Measurements from ENCODE around the gene SLC37A4.

The SLC37A4 gene

GRCh38 chr11:119047205-119047604 lies 16.5 kb upstream of the SLC37A4 start:
- Histone ChIP-seq H3K9me3 (ENCODE audit: insufficient read depth, low read depth, low read length) (peaks cover 1% of the 10 kb centered on the region), H3K4me2 (ENCODE audit: low read length) (no peak overlapping the region), H3K36me3 (ENCODE audit: control insufficient read depth in 1 of 2, insufficient read depth in 2 of 2, low read length in 2 of 2) (peaks cover 66 to 71% of the 10 kb centered on the region in 2 experiments), H4K91ac (ENCODE audit: low read depth, low read length) (no peak overlapping the region), H3K18ac (ENCODE audit: low read length) (no peak overlapping the region), H3K9ac (ENCODE audit: low read length) (no peak overlapping the region), H3K4me1 (ENCODE audit: control insufficient read depth in 1 of 2, insufficient read depth in 2 of 2, low read length in 2 of 2) (no peaks in the 10 kb centered on the region), H2BK12ac (ENCODE audit: low read length) (no peak overlapping the region), H2AK5ac (ENCODE audit: low read length) (no peak overlapping the region), H3K4me3 (ENCODE audit: low read depth, low read length) (no peak overlapping the region), H2BK5ac (ENCODE audit: low read depth, low read length, poor library complexity) (no peak overlapping the region), H2AFZ (ENCODE audit: insufficient read depth, low read length, poor library complexity) (no peak overlapping the region), H4K12ac (ENCODE audit: low read depth, low read length) (no peak overlapping the region), H3K79me2 (ENCODE audit: control insufficient read depth, insufficient read depth, low read length, poor library complexity) (no peaks in the 10 kb centered on the region), H3K4ac (ENCODE audit: low read depth, low read length) (no peak overlapping the region), H3K14ac (ENCODE audit: low read length) (no peak overlapping the region), H3K27me3 (ENCODE audit: insufficient read depth, low read length) (no peaks in the 10 kb centered on the region), H3K23ac (ENCODE audit: low read length) (no peak overlapping the region), H3K79me1 (ENCODE audit: low read length) (no peaks in the 10 kb centered on the region), H2BK120ac (ENCODE audit: insufficient read depth, low read length, poor library complexity) (no peak overlapping the region), H4K8ac (ENCODE audit: low read depth, low read length) (no peak overlapping the region), H3K27ac (ENCODE audit: low read depth, low read length) (no peak overlapping the region)
- DNase-seq: no peak
- no CpG with 5 or more reads among the region's 6 CpGs for WGBS (ENCODE audit: extremely low coverage, insufficient coverage, insufficient read length)

GRCh38 chr11:119046489-119046888 lies 15.8 kb upstream of the SLC37A4 start:
- H2BK12ac ChIP-seq (ENCODE audit: low read length): no peak overlapping the region
- H3K27me3 ChIP-seq (ENCODE audit: insufficient read depth, low read length): no peaks in the 10 kb centered on the region
- H2AK5ac ChIP-seq (ENCODE audit: low read length): no peak overlapping the region
- no peak overlapping the region for H3K4me3 ChIP-seq (ENCODE audit: low read depth, low read length)
- H3K36me3 ChIP-seq (ENCODE audit: control insufficient read depth in 1 of 2, insufficient read depth in 2 of 2, low read length in 2 of 2): peaks cover 59 to 64% of the 10 kb centered on the region in 2 experiments
- no peak overlapping the region for H3K23ac ChIP-seq (ENCODE audit: low read length)
- H2BK5ac ChIP-seq (ENCODE audit: low read depth, low read length, poor library complexity): no peak overlapping the region
- no peak overlapping the region for H4K91ac ChIP-seq (ENCODE audit: low read depth, low read length)
- no peak overlapping the region for H3K4ac ChIP-seq (ENCODE audit: low read depth, low read length)
- H2AFZ ChIP-seq (ENCODE audit: insufficient read depth, low read length, poor library complexity): no peak overlapping the region
- no peak overlapping the region for H3K14ac ChIP-seq (ENCODE audit: low read length)
- no peak overlapping the region for H4K12ac ChIP-seq (ENCODE audit: low read depth, low read length)
- no peak for DNase-seq
- no peak overlapping the region for H2BK120ac ChIP-seq (ENCODE audit: insufficient read depth, low read length, poor library complexity)
- no peak overlapping the region for H3K9ac ChIP-seq (ENCODE audit: low read length)
- no CpG with 5 or more reads among the region's 6 CpGs for WGBS (ENCODE audit: extremely low coverage, insufficient coverage, insufficient read length)
- H4K8ac ChIP-seq (ENCODE audit: low read depth, low read length): no peak overlapping the region
- no peak overlapping the region for H3K4me2 ChIP-seq (ENCODE audit: low read length)
- no peaks in the 10 kb centered on the region for H3K79me2 ChIP-seq (ENCODE audit: control insufficient read depth, insufficient read depth, low read length, poor library complexity)
- no peak overlapping the region for H3K27ac ChIP-seq (ENCODE audit: low read depth, low read length)
- H3K79me1 ChIP-seq (ENCODE audit: low read length): no peaks in the 10 kb centered on the region
- H3K9me3 ChIP-seq (ENCODE audit: insufficient read depth, low read depth, low read length): peaks cover 1% of the 10 kb centered on the region
- no peaks in the 10 kb centered on the region for H3K4me1 ChIP-seq (ENCODE audit: control insufficient read depth in 1 of 2, insufficient read depth in 2 of 2, low read length in 2 of 2)
- H3K18ac ChIP-seq (ENCODE audit: low read length): no peak overlapping the region

DNA sequence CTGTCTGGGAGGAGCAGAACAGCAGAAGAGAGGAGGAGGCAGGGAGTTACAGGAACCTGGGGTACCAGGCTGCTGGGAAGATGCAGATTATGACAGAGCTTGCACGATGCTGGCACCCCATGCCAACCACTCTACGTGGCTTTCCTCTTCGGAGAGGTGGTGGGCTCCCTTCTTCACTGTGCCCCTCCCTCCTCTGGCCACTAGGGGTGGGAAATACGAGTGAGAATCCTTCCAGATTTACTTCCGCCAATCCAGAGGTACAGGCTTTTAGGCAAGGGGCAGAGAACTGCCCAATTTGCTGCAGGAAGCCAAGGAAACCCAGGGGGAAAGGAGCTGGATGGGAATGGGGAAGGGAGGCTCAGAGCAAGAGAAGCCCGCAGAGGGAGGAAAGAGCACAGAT lies 14.0 kb upstream of the SLC37A4 start:
- Histone ChIP-seq H3K23ac (ENCODE audit: low read length) (no peak overlapping the region), H4K12ac (ENCODE audit: low read depth, low read length) (no peak overlapping the region), H3K79me2 (ENCODE audit: control insufficient read depth, insufficient read depth, low read length, poor library complexity) (no peaks in the 10 kb centered on the region)

GRCh38 chr11:119042927-119043326 lies 12.2 kb upstream of the SLC37A4 start:
- no peak overlapping the region for H4K91ac ChIP-seq (ENCODE audit: low read depth, low read length)
- no peaks in the 10 kb centered on the region for H3K79me1 ChIP-seq (ENCODE audit: low read length)
- H3K18ac ChIP-seq (ENCODE audit: low read length): no peak overlapping the region
- no peaks in the 10 kb centered on the region for H3K4me1 ChIP-seq (ENCODE audit: control insufficient read depth in 1 of 2, insufficient read depth in 2 of 2, low read length in 2 of 2)
- H3K23ac ChIP-seq (ENCODE audit: low read length): no peak overlapping the region
- no peak overlapping the region for H3K27ac ChIP-seq (ENCODE audit: low read depth, low read length)
- H2BK120ac ChIP-seq (ENCODE audit: insufficient read depth, low read length, poor library complexity): no peak overlapping the region
- H3K4ac ChIP-seq (ENCODE audit: low read depth, low read length): no peak overlapping the region
- H2BK12ac ChIP-seq (ENCODE audit: low read length): no peak overlapping the region
- no CpG with 5 or more reads among the region's 9 CpGs for WGBS (ENCODE audit: extremely low coverage, insufficient coverage, insufficient read length)
- H4K12ac ChIP-seq (ENCODE audit: low read depth, low read length): no peak overlapping the region
- H3K9me3 ChIP-seq (ENCODE audit: insufficient read depth, low read depth, low read length): no peaks in the 10 kb centered on the region
- no peak overlapping the region for H3K4me2 ChIP-seq (ENCODE audit: low read length)
- no peak overlapping the region for H4K8ac ChIP-seq (ENCODE audit: low read depth, low read length)
- H2BK5ac ChIP-seq (ENCODE audit: low read depth, low read length, poor library complexity): no peak overlapping the region
- no peak overlapping the region for H2AK5ac ChIP-seq (ENCODE audit: low read length)
- H2AFZ ChIP-seq (ENCODE audit: insufficient read depth, low read length, poor library complexity): no peak overlapping the region
- H3K9ac ChIP-seq (ENCODE audit: low read length): no peak overlapping the region
- DNase-seq: no peak
- peaks cover 29 to 34% of the 10 kb centered on the region in 2 experiments for H3K36me3 ChIP-seq (ENCODE audit: control insufficient read depth in 1 of 2, insufficient read depth in 2 of 2, low read length in 2 of 2)
- H3K4me3 ChIP-seq (ENCODE audit: low read depth, low read length): no peak overlapping the region
- no peaks in the 10 kb centered on the region for H3K79me2 ChIP-seq (ENCODE audit: control insufficient read depth, insufficient read depth, low read length, poor library complexity)
- H3K14ac ChIP-seq (ENCODE audit: low read length): no peak overlapping the region
- no peaks in the 10 kb centered on the region for H3K27me3 ChIP-seq (ENCODE audit: insufficient read depth, low read length)

More for the DNA sequence above, 14.0 kb upstream of the SLC37A4 start:
- Histone ChIP-seq H3K14ac (ENCODE audit: low read length) (no peak overlapping the region), H2AFZ (ENCODE audit: insufficient read depth, low read length, poor library complexity) (no peak overlapping the region), H3K36me3 (ENCODE audit: control insufficient read depth in 1 of 2, insufficient read depth in 2 of 2, low read length in 2 of 2) (peaks cover 47 to 52% of the 10 kb centered on the region in 2 experiments), H2BK120ac (ENCODE audit: insufficient read depth, low read length, poor library complexity) (no peak overlapping the region), H3K27me3 (ENCODE audit: insufficient read depth, low read length) (no peaks in the 10 kb centered on the region), H2AK5ac (ENCODE audit: low read length) (no peak overlapping the region), H3K4me1 (ENCODE audit: control insufficient read depth in 1 of 2, insufficient read depth in 2 of 2, low read length in 2 of 2) (no peaks in the 10 kb centered on the region), H2BK5ac (ENCODE audit: low read depth, low read length, poor library complexity) (no peak overlapping the region), H2BK12ac (ENCODE audit: low read length) (no peak overlapping the region), H4K91ac (ENCODE audit: low read depth, low read length) (no peak overlapping the region), H3K27ac (ENCODE audit: low read depth, low read length) (no peak overlapping the region), H3K4me2 (ENCODE audit: low read length) (no peak overlapping the region), H3K4me3 (ENCODE audit: low read depth, low read length) (no peak overlapping the region), H3K9ac (ENCODE audit: low read length) (no peak overlapping the region), H3K18ac (ENCODE audit: low read length) (no peak overlapping the region), H3K4ac (ENCODE audit: low read depth, low read length) (no peak overlapping the region), H3K79me1 (ENCODE audit: low read length) (no peaks in the 10 kb centered on the region), H3K9me3 (ENCODE audit: insufficient read depth, low read depth, low read length) (no peaks in the 10 kb centered on the region), H4K8ac (ENCODE audit: low read depth, low read length) (no peak overlapping the region)
- no CpG with 5 or more reads among the region's 6 CpGs for WGBS (ENCODE audit: extremely low coverage, insufficient coverage, insufficient read length)
- no peak for DNase-seq

Measured in trophoblast cell (in vitro differentiated cells and primary cell).